CD4-positive, alpha-beta T cell treated with Interleukin-6 for 4 hours (primary cell): Measurements from ENCODE around the gene NTHL1.

Experiments used
- DNase-seq: peaks from one replicate; pipeline ENCODE4 v3.0.0-alpha.2; 2020; ENCODE audit warnings: mixed read lengths

NTHL1 gene

DNA sequence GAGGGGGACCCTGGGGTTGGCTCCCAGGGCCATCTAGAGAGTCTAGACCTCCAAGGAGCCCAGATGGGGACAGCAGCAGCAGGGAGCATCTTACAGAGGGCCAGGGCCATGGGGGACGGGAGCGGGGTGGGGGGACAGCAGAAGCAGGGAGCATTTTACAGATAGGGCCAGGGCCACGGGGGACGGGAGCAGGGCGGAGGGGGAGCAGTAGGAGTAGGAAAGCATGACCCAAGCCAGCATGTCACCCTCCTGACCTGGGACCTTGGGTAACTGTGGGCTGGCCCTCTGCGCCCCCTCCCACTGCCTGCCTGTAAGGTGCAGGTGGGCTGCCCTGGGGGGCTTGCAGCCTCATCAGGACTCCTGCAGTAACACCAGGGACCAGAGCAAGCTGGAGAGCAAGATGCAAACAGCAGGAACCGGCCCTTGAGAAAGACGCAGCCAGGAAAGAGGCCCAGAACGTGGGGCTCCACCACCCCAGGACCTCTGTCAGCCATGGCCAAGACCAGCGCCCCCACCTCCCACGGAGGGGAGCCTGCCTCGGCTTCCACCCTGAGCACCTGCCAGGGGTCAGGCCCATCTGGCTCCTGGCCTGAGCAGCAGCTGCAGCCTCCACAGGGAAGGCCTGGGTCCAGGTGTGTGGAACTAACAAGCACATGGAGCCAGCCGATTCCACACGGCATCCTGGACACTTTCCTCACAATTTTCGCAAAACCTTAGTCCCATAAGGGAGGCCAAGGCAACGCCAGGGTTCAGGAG, 40.4 kb downstream of the NTHL1 start:
- DNase-seq: no peak

DNA sequence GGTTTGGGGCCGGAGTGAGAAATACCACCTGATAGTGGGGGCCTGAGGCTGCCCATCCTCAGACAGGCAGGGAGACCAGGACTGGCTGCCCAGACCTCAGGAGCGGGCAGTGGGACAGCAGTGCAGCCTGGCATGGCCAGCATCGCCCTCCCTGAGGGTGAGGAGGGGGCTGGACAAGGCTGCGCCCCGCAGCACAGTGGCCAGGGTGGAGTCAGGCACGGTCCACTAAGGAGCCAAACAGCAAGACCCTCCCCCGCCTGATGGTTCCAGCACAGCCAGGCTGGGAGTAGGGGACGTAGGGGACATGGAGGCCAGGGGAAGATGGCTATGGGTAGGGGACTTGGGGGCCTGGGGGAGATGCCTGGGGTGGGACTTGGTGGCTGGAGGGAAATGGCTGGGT, 41.3 kb downstream of the NTHL1 start:
- no peak for DNase-seq

DNA sequence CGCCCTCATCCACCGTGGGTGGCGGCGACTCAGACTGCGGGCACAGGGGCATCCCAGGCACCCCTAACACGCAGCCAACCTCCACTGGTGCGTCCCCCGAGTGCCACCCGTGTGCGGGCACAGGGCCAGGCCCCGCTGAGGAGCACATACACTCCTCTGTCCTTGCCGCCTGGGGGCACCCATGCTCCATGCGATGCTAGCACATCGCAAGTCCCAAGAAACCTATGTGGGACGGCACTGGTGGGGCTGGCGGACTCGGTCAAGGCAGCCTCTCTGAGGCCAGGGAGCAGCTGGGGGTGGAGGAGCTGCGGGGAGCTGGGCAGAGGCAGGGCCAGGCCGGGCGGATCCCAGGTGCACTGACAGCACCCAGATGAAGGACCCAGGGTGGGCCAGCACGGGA, 42.0 kb downstream of the NTHL1 start:
- DNase-seq: no peak

DNA sequence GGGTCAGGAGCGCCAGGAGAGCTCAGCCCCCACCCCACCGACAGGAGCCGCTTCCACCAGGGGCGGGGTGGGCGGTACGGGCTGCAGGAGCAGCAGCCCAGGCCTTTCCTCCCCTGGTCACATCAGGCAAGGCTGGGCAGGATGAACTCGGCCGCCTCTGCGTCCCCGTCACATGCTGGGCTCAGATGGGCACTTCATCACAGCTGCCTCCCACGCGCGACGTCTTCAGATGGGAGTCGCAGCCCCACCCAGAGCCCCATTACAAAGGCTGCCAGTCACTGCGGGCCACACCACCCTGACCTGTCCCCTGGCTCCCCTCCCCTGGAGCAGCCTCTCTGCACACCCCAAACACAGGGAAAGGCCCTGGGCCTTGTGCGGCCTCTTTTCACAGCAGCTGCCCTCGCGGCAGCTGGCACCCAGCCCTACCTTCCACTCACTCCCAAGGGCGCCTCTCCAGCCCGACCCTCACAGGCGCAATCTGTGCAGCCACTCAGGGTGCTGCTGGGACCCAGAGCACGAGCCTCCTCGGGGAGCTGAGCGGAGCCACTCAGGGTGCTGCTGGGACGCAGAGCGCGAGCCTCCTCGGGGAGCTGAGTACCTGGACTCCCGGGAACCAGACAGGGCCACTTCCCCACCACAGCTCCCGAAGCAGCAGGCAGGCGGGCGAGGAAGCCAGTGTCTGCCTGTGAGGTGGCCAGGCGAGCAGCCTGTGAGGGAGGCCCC, 42.7 kb downstream of the NTHL1 start:
- DNase-seq: no peak

DNA sequence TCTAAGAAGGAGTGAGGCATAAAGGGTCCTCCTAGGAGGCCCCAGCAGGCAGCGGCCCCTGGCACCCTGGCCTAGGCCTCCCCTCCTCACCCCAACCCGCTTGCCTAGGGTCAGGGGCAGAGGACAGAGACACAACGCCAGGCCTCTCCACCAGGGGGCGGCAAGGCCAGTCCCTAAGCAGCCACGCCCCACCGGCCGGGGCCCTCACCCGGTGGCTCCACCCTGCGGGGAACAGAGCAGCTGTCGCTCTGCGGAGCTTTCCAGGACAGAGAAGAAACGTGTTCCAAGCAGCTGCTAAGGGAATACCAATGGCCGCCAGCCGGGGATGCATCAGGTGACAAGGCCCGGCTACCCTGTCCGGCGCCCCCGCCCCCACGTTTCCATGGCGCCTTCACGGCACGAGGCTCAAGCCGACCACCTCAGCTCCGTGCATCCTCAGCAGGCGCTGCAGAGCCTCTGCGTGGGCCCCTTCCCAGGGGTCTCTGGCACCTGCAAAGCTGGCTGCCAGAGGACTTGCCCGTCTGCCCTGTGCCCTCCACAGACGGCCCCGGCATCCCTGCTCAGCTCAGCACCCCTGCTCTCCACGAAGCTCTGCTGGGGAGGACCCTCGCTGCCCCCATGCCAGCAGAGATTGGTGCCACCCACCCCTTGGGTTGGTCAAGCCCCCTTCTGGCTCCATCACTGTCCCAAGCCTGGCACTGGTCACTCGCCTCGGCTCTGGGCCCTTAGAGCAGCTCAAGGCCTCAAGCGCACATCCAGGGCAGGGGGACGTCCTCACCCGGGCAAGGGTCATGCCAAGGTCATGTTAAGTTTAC, 43.6 kb downstream of the NTHL1 start:
- peak; percentile 88 for DNase-seq

DNA sequence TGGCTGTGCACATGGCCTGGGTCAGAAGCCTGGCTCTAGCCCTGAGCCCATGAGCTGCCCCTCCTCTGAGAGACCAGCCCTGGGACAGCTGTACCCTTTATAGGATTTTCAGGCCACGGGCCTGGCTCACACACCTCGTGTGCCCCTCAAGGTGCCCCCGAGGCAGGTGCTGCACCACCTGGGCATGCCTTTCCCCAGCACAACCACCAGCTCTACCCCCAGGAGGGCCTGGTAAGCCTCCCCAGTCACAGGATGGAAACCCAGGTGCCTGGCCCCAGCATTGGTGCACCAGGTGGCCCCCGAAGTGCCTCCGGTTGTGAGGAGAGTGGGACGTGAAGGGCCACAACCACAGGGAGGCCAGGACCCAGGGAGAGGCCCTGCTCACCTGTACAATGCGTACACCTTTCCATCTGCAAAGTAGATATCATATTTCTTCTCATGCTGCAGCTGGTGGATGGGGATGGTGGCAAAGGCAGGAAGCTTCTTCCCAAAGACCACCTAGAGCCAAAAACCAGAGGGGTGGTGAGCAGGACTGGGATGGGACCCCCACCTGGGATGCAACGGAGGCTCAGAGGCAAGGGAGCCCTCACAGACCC, 44.3 kb downstream of the NTHL1 start:
- no peak for DNase-seq

DNA sequence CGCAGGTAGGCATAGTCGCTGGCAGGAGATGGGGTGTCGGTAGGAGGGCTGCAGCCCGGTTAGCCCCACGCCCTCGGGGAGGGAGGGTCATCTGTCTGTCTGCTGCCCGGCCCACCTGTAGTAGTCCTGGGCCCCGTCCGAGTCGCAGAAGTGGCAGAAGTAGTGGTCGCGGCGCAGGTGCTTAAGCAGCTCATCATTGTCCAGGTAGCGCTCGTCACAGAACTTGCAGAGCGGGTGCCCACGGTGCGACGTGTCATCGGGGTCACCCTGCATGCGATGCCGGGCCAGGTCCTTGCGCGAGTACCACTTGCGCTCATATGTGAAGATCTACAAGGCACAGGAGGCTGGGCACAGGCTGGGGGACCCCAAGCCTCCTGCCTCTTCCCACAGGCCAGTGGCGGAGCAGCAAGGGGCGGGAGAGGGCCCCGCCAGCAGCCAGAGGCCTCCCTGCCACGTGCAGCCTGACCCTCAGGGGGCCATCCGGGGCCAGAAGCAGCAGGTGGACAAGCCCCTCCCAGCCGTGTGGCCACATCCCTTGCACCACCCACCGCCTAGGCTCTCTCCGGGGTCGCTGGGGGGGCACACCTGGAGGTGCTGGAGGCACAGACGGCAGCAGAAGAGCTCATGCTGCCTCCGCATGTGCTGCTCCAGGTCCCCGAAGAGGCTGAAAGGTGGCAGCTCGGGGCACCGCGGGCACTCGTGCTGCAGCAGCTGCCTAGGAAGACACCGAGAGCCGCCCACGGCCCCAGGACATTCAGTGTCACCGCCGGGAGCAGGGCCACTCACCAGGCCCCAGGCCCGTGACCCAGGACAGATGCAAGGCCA, 45.0 kb downstream of the NTHL1 start:
- no peak for DNase-seq

DNA sequence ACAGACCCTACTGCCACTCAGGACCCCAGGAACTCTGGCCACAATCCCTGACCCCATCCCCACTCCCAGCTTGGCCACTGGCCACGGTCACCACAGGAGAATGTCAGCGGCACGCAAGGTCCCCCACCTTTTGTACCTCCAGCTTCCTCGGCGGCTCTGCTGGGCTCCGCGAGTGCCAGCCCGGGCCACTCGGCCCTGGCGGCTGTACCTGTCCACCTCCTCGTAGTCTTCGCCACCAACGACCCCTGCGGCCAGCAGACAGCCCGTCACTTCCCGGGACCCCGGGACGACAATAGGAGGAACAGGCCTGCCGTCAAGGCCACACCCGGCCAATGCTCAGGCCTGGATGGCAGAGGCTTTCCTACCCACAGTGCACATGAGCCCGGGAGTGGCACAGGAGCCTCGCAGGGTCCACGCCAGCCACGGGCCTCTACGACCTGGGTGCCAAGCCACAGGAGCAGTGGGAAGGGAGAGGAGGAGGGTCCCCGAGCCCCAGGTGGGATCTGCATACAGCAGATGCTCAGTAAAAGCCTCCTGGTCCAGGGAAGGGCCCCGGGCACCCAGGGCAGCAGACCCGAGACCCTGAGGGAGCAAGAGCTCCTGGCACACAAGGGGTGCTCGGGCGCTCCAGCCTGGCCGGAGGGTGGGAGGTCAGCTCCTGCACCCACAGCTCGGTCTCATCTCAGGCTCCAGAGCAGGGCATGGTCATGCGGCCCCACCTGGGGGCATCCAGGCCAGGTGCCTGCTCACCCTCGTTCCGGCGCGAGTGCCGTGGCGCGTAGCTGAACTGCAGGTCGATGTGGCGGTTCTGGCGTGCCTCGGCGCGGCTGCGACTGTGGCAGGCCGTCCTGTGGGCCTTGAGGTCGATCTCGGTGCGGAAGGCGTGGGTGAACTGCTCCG, 45.9 kb downstream of the NTHL1 start:
- no peak for DNase-seq

DNA sequence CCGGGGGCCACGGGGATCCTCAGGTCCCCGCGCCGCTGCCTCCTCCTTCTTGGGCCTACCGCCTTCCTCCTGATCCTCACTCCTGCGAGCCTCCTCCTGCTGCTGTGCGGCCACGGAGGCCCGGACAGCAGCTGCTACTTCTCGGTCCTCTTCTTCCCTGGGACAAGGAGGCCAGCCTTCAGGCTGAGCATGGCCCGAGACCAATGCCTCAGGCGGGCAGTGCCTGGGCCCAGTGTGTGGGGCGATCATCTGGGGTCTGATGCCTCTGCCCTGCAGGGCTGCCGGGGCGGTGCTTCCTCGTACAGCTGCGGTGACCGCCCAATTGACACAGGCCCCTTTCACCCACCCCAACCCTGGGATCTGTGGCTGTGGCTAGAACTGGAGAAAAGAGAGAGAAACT, 46.6 kb downstream of the NTHL1 start:
- no peak for DNase-seq

DNA sequence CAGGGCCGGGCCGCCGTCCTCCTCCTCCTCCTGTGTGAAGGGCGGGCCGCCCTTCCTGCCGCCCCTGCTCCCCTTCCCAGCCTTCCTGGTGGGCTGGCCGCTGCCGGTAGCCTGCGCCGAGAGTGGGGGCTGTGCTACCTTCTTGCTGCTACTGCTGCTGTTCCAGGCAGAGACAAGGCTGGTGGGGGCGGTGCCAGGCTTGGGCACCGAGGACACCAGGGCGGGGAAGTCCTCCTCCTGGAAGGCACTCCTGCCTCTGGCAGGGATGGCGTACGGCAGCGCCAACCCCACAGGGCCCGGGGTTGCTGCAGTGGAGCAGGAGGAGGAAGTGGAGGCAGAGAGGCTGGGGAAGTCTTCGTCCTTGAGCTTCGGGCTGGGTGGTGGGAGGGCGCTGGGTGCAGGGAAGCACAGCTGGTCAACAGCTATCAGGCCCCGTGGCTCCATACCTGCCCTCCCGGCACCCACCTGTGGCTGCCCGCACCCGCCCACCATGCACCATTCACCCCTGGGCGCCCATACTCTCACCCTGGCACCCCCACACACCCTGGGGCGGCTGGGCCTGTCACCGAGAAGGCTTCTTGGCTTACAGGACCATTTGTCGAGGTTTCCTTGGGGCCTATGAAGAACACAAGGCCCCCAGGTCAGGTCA, 47.6 kb downstream of the NTHL1 start:
- no peak for DNase-seq

DNA sequence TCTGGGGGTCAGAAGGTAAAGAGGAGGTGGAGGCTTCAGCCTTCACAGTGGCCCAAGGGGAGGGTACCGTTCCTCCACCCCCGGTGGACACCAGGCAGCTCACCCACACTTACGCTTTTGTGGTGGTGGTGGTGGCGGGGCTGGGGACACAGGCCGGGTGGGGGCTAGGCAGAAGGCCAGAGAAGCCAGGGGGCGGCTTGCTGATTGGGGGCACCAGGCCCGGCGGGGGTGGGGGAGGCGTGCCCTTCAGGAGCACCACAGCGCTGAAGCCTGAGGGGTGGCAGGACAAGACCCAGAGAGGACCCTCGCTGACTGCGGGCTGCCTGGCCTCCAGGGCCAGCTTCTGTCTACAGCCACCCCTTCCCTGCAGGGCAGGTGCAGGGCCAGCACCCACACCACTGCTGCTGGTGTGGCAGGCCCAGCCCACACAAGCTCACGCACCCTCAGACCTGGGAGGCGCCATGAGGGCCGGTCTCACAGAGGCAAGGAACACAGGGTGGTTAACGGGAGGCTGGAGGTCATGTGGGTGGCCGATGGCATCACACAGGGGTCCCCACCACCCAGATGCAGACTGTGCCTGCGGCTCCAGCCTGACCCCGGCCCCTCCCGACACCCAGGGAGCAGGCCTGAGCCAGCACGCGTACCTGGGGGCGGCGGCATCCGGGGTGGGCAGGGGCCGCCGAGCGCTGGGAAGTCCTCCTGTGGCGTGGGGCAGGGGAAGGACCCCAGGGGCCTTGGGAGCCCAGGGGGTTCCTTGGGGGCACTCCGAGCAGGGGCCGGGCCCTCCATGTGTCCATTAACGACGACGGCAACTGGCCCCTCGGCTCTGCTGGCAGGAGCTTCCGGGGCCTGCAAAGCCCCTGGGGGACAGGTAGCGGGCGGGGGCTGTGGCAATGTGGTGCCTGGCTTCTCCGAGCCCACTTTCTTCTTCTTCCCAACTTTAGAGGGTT, 48.5 kb downstream of the NTHL1 start:
- no peak for DNase-seq

DNA sequence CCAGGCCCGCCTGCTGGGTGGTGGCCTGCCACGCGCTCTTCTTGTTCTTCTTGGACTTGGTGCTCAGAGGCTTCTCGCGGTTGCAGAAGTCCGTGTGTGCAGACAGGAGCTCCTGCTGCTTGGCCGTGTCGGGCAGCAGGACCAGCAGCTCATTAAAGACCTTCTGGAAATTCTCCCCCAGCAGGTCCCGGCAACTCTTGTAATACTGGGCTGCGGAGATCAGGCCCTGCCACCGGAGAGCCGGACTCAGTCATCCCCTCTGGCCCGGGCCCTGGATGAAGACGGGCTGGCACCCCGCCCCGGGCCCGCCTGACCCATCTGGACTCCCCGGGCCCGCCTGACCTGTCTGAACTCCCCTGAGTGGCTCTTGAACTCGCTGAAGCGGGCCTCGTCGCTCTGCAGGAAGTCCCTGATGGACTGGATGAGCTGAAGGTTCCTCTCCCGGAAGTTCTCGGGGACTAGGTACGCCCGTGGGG, 49.2 kb downstream of the NTHL1 start:
- no peak for DNase-seq

DNA sequence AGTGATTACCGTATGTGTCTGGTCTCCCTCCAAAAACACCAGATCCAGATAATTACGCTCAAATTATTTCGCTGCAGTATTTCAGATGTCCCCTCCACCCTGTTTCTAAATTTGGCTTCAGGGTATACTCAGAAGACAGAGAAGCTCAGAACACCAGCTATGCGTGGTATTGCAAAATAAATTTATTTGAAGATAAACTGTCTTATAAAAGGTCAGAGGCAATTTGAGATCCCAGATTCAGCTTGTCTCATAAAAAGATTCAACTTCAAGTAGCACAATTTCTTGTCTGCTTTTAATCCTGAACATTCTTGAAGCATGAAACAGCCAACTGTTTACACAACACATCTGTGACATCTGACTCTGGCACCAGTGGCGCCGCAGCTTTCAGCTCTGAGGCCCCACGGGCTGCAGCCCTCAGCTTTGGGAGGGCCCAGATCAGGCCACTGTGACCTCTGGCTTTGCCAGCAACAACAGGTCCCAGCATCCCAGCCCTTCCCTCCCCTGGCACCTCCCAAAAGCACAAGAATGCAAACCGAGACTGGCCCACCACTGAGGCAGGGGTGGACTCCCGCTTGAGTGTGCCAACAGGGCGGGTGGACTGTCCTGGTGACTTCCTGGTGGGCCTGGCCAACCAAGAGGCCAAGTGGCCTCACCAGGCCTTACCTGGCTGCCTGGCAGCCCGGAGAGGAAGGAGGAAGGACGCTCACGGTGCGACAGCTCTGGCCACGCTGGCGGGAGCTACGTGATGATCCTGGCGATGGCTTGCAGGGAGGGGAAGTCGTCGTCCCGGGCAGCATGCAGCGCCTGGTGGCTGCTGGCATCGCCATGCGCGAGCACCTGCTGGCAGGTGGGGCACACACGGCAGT, 49.9 kb downstream of the NTHL1 start:
- DNase-seq: no peak

DNA sequence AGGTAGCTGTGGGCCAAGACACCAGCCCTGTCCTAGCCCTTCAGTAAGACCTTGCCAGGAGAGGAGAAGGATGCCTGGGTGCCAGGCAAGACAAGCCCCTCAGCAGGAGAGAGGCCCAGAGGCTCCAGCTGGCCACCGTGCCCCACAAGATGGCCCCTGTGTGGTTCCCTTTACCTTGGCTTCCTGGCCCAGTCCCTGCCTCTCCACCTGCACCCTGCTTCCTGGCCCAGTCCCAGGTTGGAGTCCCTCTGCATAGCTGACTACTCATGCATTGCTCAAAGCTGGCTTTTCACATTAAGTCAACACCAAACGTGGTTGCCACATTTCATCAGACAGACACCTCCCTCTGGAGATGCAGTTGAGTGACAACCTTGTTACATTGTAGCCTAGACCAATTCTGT, 53.9 kb downstream of the NTHL1 start:
- DNase-seq: no peak

DNA sequence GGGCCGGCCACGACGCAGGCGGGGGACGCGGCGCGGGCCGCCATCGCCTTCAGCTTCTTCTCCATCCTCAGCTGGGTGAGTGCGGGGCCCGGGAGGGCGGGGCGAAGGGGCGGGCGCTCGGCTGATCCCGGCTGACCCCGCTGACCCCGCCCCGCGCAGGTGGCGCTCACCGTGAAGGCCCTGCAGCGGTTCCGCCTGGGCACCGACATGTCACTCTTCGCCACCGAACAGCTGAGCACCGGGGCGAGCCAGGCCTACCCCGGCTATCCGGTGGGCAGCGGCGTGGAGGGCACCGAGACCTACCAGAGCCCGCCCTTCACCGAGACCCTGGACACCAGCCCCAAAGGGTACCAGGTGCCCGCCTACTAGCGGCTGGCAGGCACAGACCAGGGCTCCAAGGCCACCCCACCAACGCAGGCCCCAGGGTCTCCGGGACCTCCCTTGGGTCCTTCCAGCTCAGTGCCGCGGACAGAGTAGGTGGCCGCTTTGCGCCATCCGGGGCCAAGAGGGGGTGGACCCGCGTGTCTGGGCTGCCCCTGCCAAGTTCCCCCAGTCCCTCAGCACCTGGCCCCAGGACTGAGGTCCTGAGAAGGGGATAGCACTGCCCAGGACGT, 54.8 kb downstream of the NTHL1 start:
- no peak for DNase-seq

DNA sequence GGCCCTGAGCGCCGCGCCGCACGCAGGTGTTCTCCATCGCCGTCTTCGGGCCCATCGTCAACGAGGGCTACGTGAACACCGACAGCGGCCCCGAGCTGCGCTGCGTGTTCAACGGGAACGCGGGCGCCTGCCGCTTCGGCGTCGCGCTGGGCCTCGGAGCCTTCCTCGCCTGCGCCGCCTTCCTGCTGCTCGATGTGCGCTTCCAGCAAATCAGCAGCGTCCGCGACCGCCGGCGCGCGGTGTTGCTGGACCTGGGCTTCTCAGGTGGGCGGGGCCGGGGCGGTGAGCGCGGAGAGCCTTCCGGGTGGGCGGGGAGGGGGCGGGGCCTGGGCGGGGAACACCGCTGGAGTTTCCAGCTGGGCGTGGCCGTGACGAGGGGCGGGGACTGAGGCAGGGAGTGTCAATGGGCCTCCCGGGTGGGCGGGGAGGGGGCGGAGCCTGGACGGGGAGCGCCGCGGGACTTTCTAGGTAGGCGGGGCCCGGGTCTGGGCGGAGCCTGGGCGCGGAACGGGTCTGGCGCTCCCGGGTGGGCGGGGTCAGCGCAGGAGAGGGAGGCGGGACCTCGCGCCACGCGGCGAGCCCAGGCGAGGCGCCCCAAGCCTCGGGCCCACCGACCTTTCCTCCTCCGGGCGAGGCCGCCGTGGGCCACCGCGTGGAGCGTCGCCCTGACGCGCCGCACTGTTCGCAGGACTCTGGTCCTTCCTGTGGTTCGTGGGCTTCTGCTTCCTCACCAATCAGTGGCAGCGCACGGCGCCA, 55.5 kb downstream of the NTHL1 start:
- peak; percentile 99 for DNase-seq

DNA sequence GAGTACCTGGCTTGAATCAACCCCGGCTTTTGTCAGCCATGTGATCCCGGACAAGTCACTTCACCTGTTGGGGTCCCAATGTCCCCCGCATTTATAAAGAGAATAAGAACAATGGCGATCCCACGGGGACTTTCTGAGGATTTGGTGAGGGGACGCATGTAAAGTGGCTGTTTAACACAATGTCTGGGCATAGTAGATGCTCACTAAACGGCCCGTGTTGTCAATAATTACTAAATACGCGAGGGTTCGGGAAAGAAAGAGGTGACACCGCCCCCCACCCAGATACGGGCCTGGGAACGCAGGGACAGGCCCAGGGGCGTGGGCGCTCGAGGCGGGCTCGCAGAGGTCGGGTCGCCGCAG, 56.1 kb downstream of the NTHL1 start:
- DNase-seq: no peak
